ENCODE data around the gene TRIO. TPM values are rescaled to one million over a fixed set of nuclear protein-coding genes. Genes with fewer than 3 reads are reported as not detected.
A peak's percentile ranks its signal among the peaks of the same experiment; 100 is the strongest.

TRIO gene
- total and polyA plus RNA-seq, 11 donors, result 35.2 to 99.1 (median 58.4) TPM

DNA sequence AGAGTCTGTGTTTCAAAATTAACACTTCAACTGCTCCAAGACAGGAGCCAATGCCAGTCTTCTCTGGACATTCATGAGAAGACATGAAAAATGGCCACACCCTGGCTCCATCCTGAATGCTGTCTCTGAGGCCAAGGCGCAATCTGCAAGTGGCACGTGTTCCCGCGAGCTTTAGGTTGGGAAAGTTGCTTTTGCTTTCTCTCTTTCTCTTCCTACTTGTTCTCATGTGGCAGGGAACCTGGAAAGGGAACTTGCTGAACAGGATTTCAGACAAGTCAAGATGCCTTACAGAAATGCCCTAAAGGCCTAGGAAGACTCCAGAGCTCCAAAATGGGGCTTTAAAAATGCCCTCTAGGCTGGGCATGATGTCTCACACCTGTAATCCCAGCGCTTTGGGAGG, 346.5 kb downstream of the TRIO start:
- WGBS, 4 donors, result 89 to 94% (median 91%) methylated on average over 5 of the region's 5 CpGs
- no peaks in the 10 kb centered on the region for H3K27me3 ChIP-seq
- no peak for ATAC-seq
- TF ChIP-seq POLR2A (IDR thresholded peaks at IDR 0.05), result no peak
- TF ChIP-seq, protein P1, sequence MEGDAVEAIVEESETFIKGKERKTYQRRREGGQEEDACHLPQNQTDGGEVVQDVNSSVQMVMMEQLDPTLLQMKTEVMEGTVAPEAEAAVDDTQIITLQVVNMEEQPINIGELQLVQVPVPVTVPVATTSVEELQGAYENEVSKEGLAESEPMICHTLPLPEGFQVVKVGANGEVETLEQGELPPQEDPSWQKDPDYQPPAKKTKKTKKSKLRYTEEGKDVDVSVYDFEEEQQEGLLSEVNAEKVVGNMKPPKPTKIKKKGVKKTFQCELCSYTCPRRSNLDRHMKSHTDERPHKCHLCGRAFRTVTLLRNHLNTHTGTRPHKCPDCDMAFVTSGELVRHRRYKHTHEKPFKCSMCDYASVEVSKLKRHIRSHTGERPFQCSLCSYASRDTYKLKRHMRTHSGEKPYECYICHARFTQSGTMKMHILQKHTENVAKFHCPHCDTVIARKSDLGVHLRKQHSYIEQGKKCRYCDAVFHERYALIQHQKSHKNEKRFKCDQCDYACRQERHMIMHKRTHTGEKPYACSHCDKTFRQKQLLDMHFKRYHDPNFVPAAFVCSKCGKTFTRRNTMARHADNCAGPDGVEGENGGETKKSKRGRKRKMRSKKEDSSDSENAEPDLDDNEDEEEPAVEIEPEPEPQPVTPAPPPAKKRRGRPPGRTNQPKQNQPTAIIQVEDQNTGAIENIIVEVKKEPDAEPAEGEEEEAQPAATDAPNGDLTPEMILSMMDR (IDR thresholded peaks at IDR 0.05), result no peak
- intact Hi-C loops (cut with DNase I), result loop anchor here in 1 of 10 donors (10.0 kb wide), 1 partner anchor 165 kb away; no protein-coding TSS in a partner anchor
- peaks cover 0 to 36% (median 10%) of the 10 kb centered on the region in 12 donors for H3K4me1 ChIP-seq
- H3K27ac ChIP-seq, result peak overlapping the region in 1 of 12 donors; percentile 70
- no peak for DNase-seq
- H3K4me3 ChIP-seq, result no peak overlapping the region
- H3K9me3 ChIP-seq, result no peaks in the 10 kb centered on the region
- peaks cover 0 to 98% (median 88%) of the 10 kb centered on the region in 9 donors for H3K36me3 ChIP-seq

DNA sequence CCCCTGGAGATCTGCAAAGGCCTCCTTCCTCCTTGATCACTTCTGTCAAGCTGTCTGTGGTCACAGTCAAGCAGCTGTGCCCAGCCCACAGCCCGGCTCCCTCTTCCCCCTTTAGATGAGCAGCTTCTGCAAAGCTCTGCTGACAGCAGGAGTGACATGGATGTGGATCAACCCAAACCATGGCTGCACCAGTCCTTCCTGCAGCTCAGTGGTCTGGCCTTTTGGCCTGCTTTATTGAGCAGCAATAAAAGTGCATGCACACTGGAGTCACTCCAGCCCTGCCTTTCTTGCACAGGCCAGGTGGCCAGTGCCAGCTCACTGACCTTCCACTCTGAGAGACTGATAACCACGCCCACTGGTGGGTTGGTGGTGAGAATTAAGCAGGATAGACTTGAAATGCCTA, 347.2 kb downstream of the TRIO start:
- H3K4me1 ChIP-seq, result peaks cover 0 to 36% (median 10%) of the 10 kb centered on the region in 12 donors
- H3K4me3 ChIP-seq, result no peak overlapping the region
- no peak for TF ChIP-seq POLR2A (IDR thresholded peaks at IDR 0.05)
- TF ChIP-seq, protein P1 (IDR thresholded peaks at IDR 0.05), result no peak
- H3K9me3 ChIP-seq, result no peaks in the 10 kb centered on the region
- H3K27ac ChIP-seq, result peak overlapping the region in 1 of 12 donors; percentile 70
- peak in 1 of 5 donors; percentile 58 for DNase-seq
- intact Hi-C loops (cut with DNase I), result no loop called here
- peaks cover 0 to 98% (median 85%) of the 10 kb centered on the region in 9 donors for H3K36me3 ChIP-seq
- 56 to 75% (median 69%) methylated on average over 2 of the region's 2 CpGs for WGBS, 4 donors
- peak in 3 of 4 donors; percentile 48 to 63 (median 54) for ATAC-seq
- no peaks in the 10 kb centered on the region for H3K27me3 ChIP-seq

DNA sequence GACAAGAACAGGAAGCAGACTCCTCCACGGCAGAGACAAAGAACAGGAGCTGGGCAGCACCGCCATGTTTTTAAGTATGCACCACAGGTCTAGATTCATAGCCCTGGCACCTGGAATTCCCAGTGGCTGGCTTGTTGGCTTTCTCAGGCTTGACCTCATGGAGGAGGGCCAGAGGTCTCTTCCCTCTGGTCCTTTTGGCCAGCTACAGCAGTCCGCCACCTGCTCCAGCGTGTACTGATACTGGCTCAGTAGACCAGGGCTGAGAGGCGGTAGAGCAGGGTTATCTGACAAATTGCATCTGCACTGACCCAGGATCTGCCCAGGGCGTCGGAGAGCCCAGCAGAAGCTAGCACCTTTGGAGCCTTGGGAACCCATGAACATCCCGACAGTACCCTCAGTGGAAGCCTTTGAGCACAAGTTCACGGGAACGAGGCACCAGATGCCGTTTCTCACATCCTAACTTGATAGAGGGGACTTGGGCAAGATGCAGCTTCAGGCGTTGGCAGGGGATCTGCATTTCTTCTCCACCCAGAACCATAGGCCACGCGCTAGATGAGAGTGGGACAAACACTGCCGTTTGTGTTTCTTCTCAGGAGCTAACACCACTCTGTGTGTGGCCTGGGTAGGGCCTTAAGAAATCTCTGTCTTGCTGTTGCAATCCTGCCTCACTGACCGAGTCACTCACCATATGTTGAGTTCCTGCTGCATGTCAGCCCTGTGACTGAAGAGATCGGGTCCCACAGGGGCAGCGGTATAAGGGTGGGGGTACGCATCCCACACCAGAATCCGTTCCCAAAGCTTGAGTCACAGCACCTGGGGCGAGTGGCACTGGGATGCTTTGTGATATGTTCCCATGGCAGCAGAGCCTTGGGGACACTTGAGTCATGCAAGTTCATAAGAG, 348.1 kb downstream of the TRIO start:
- 79 to 85% (median 83%) methylated on average over 18 to 21 of the region's 21 CpGs for WGBS, 4 donors
- peak; percentile 20 to 71 (median 56) for ATAC-seq
- peak overlapping the region in 1 of 12 donors; percentile 70 for H3K27ac ChIP-seq
- peaks cover 0 to 98% (median 81%) of the 10 kb centered on the region in 9 donors for H3K36me3 ChIP-seq
- no peak overlapping the region for H3K4me3 ChIP-seq
- H3K9me3 ChIP-seq, result no peaks in the 10 kb centered on the region
- no peak for TF ChIP-seq POLR2A (IDR thresholded peaks at IDR 0.05)
- TF ChIP-seq, protein P1 (IDR thresholded peaks at IDR 0.05), result no peak
- no peaks in the 10 kb centered on the region for H3K27me3 ChIP-seq
- intact Hi-C loops (cut with DNase I), result no loop called here
- peak in 1 of 5 donors; percentile 76 for DNase-seq
- H3K4me1 ChIP-seq, result peaks cover 0 to 36% (median 10%) of the 10 kb centered on the region in 12 donors

DNA sequence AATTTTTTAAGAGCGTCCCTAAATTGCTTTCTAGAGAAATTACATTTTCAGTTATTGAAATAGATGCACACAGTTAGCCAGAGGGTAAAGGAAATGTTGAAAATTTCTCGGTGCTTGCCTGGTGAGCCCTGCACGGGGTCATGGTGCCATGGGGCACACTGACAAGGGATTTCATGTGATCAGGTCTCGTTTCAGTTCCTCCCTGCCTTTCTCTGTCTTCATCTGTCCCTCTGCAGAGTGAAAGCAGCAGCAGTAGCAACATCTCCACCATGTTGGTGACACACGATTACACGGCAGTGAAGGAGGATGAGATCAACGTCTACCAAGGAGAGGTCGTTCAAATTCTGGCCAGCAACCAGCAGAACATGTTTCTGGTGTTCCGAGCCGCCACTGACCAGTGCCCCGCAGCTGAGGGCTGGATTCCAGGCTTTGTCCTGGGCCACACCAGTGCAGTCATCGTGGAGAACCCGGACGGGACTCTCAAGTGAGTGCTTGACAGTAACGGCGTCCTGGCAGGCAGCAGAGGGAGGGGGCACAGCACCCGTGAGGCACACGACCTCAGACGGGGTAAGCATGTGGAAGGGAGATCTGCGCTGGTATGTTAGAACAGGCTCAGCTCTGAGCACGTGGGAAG, 349.3 kb downstream of the TRIO start:
- H3K9me3 ChIP-seq, result no peaks in the 10 kb centered on the region
- DNase-seq, result peak in 1 of 5 donors; percentile 52
- H3K4me1 ChIP-seq, result peaks cover 0 to 36% (median 10%) of the 10 kb centered on the region in 12 donors
- H3K27me3 ChIP-seq, result no peaks in the 10 kb centered on the region
- H3K27ac ChIP-seq, result peak overlapping the region in 1 of 12 donors; percentile 70
- intact Hi-C loops (cut with DNase I), result no loop called here
- peak; percentile 8 to 49 (median 30) for ATAC-seq
- WGBS, 4 donors, result 65 to 80% (median 73%) methylated on average over 15 to 21 of the region's 21 CpGs
- H3K4me3 ChIP-seq, result no peak overlapping the region
- TF ChIP-seq POLR2A (IDR thresholded peaks at IDR 0.05), result no peak
- TF ChIP-seq, protein P1 (IDR thresholded peaks at IDR 0.05), result no peak
- peaks cover 0 to 100% (median 84%) of the 10 kb centered on the region in 9 donors for H3K36me3 ChIP-seq
